ENCODE data around the gene FBXW4.

DNA sequence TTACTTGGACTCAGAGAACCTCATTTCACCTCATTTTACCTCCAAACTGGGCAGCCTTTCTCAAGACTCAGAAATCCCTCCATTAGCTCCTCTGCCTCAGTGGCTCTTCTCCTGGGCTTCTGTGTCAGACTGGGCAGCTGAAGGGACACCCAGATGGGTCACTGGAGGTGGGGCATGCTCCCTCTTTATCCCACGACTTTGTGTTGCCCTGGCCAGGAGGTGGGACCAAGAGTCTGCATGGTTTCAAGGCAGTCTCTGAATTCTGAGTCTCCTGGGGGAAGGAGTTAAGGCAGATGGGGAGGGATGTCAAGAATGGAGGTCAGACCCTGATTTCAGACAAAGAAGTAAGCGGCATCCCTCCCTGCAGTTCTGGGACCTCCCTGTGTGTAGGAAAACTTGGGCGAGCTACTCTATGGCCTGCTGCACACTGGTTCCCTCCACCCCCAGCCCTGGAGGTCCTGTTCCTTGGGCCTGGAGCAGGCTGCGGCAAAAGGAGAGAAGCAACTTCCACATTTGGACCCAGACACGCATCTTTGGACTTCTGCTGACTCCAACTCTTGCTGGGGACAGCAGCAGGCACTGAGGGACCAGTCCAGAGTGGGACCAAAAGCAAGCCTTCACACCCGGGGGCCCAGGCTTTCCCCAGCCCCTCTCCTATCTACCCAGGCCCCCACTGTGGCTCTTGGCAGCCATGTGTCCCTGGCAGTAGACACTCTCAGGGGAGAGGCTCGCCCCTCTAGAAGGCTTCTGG is 117.7 kb downstream of the FBXW4 start:
- TF ChIP-seq, protein P1, sequence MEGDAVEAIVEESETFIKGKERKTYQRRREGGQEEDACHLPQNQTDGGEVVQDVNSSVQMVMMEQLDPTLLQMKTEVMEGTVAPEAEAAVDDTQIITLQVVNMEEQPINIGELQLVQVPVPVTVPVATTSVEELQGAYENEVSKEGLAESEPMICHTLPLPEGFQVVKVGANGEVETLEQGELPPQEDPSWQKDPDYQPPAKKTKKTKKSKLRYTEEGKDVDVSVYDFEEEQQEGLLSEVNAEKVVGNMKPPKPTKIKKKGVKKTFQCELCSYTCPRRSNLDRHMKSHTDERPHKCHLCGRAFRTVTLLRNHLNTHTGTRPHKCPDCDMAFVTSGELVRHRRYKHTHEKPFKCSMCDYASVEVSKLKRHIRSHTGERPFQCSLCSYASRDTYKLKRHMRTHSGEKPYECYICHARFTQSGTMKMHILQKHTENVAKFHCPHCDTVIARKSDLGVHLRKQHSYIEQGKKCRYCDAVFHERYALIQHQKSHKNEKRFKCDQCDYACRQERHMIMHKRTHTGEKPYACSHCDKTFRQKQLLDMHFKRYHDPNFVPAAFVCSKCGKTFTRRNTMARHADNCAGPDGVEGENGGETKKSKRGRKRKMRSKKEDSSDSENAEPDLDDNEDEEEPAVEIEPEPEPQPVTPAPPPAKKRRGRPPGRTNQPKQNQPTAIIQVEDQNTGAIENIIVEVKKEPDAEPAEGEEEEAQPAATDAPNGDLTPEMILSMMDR (IDR thresholded peaks at IDR 0.05): no peak
- no peak for TF ChIP-seq EP300 (IDR thresholded peaks at IDR 0.05)
- no peak for TF ChIP-seq POLR2A (IDR thresholded peaks at IDR 0.05)

Measured in suprapubic skin (tissue), 3 donors.